HepG2 (cell line): ENCODE data around the gene WWC1. TPM values are rescaled to one million over a fixed set of nuclear protein-coding genes. Genes with fewer than 3 reads are reported as not detected.

ENCODE experiments used
- AGO2 ChIP-seq: fragments of 200-400 bp; formaldehyde crosslinking; optimal IDR thresholded peaks from 2 replicates; pipeline ENCODE3; 2017; ENCODE audit warnings: mild to moderate bottlenecking, low read depth, low read length, moderate library complexity
- GTF3A ChIP-seq: sonication (generic); formaldehyde crosslinking; conservative IDR thresholded peaks from 2 replicates; pipeline ENCODE4 v1.4.0; 2020; ENCODE audit warnings: mild to moderate bottlenecking, missing genetic modification reagents
- HMGXB4 ChIP-seq, 2 experiments: sonication (generic) in 1 of 2; formaldehyde crosslinking in 1 of 2; IDR thresholded peaks; 2 replicates each; pipeline versions ENCODE4 v1.4.0 to v1.6.1; 2018 to 2020; ENCODE audit warnings: missing genetic modification reagents in 2 of 2, borderline replicate concordance in 1 of 2, low read depth in 1 of 2, mild to moderate bottlenecking in 1 of 2, missing biosample characterization in 1 of 2
- NFIB ChIP-seq: sonication (generic); formaldehyde crosslinking; IDR thresholded peaks from 2 replicates; pipeline ENCODE4 v1.9.0; 2021; ENCODE audit warnings: missing genetic modification reagents, mild to moderate bottlenecking, borderline replicate concordance
- UBTF ChIP-seq: sonication (generic); formaldehyde crosslinking; IDR thresholded peaks from 2 replicates; pipeline ENCODE4 v1.4.0; 2020; ENCODE audit warnings: mild to moderate bottlenecking, missing genetic modification reagents
- ZNF263 ChIP-seq: sonication (generic); formaldehyde crosslinking; IDR thresholded peaks from 2 replicates; pipeline ENCODE4 v1.4.0; 2020; ENCODE audit warnings: missing genetic modification reagents
- ZNF562 ChIP-seq: sonication (generic); formaldehyde crosslinking; IDR thresholded peaks from 2 replicates; pipeline ENCODE4 v1.8.0; 2022; ENCODE audit warnings: missing genetic modification reagents, borderline replicate concordance
- ZNF740 ChIP-seq: sonication (generic); formaldehyde crosslinking; IDR thresholded peaks from 2 replicates; pipeline ENCODE4 v1.4.0; 2020; ENCODE audit warnings: missing genetic modification reagents
- ZNF788 ChIP-seq: sonication (generic); formaldehyde crosslinking; IDR thresholded peaks from 2 replicates; pipeline ENCODE4 v1.5.0; 2020; ENCODE audit warnings: mild to moderate bottlenecking, missing genetic modification reagents, borderline replicate concordance
- ZSCAN9 ChIP-seq: IDR thresholded peaks from 2 replicates; pipeline ENCODE4 v1.6.1; 2016; ENCODE audit warnings: borderline replicate concordance
- polyA plus RNA-seq, 8 experiments: library from polyadenylated mRNA; depleted of rRNA in 3 of 8; stranded (reverse) in 7 of 8; unstranded in 1 of 8; fragments of >200 nt; fragmentation: Illumina TruSeq in 4 of 8; extraction: Trizol in 4 of 8; gene quantifications; 2 replicates each; pipeline versions ENCODE4 v1.2.1 to v1.2.3, GENCODE V29; 2011 to 2016; ENCODE audit warnings: low read depth in 4 of 8, missing spikeins in 1 of 8, mixed read lengths in 1 of 8; ENCODE audit not compliant: insufficient read depth in 1 of 8
- total RNA-seq, 5 experiments: library from RNA; depleted of rRNA; stranded (reverse); fragments of >200 nt; fragmentation: Illumina TruSeq; extraction: Trizol; gene quantifications; 2 replicates each; pipeline ENCODE4 v1.2.3, GENCODE V29; 2016; ENCODE audit warnings: low read depth in 1 of 5

WWC1 gene
- total and polyA plus RNA-seq, 2 of the 13 experiments (the other 11 are each of a cell fraction or from before 2014, with no cell fraction given), result 8.3 to 17.9 TPM

GRCh38 chr5:168291964-168292785, 730 bp downstream of the WWC1 start (continued):
- TF ChIP-seq HMGXB4 (CRISPR knock-in tag; IDR thresholded peaks at IDR 0.05; ENCODE audit: borderline replicate concordance in 1 of 2, low read depth in 1 of 2) (0 out of 4 replicates have a peak, but pooled peaks of 1 of the 2 experiments have one; percentile 34), GTF3A (CRISPR knock-in tag) (no peak), ZNF740 (CRISPR knock-in tag) (peak; percentile 56; the same call in 1 of the 2 replicates), UBTF (CRISPR knock-in tag) (0 out of 2 replicates have a peak, but pooled peaks have one; percentile 31), ZNF562 (no peak), NFIB (CRISPR knock-in tag) (no peak), AGO2 (peak; percentile 31), ZSCAN9 (CRISPR knock-in tag) (no peak), ZNF788 (0 out of 2 replicates have a peak, but pooled peaks have one; percentile 42), ZNF263 (CRISPR knock-in tag) (0 out of 2 replicates have a peak, but pooled peaks have one; percentile 30)
